SK-N-MC (cell line): ENCODE results near the gene IGLL1.
"Not testable (repeated sequence)": the region's sequence is repeated elsewhere in the genome, so short reads cannot be mapped to it uniquely, and the experiment has no call there.

ENCODE experiments used
- DNase-seq: peaks from one replicate; pipeline ENCODE4 v3.0.0-alpha.2; 2011; ENCODE audit warnings: low read depth, low spot score
- H3K27ac ChIP-seq: fragments of 200-600 bp; sonication (generic); 2 replicates; pipeline ENCODE4 v1.5.1; 2016; ENCODE audit warnings: mixed run types
- H3K36me3 ChIP-seq: fragments of 200-600 bp; sonication (generic); 2 replicates; pipeline ENCODE4 v1.6.1; 2017; ENCODE audit warnings: antibody characterized with exemption, low read length, mixed read lengths; ENCODE audit not compliant: insufficient read depth
- H3K4me3 ChIP-seq: fragments of 200-600 bp; sonication (generic); 2 replicates; pipeline ENCODE4 v1.5.1; 2016
- H3K9ac ChIP-seq: fragments of 200-600 bp; sonication (generic); 2 replicates; pipeline ENCODE4 v1.8.0; 2017; ENCODE audit warnings: mixed run types, mixed read lengths; ENCODE audit not compliant: insufficient read length
- H3K9me3 ChIP-seq: fragments of 200-600 bp; sonication (generic); 2 replicates; pipeline ENCODE4 v1.6.1; 2017; ENCODE audit warnings: low read depth, mild to moderate bottlenecking, antibody characterized with exemption, low read length, moderate library complexity, mixed read lengths
- EZH2 ChIP-seq: fragments of 200-600 bp; sonication (generic); IDR thresholded peaks from one replicate; pipeline ENCODE4 v1.6.1; 2017; ENCODE audit warnings: antibody characterized with exemption
- FOXP2 ChIP-seq: optimal IDR thresholded peaks from 2 replicates; pipeline ENCODE3; 2011; ENCODE audit warnings: mild to moderate bottlenecking, moderate library complexity; ENCODE audit not compliant: insufficient read depth; ENCODE audit errors: extremely low read length, control extremely low read depth
- POLR2AphosphoS5 ChIP-seq: IDR thresholded peaks from 2 replicates; pipeline ENCODE4 v1.6.1; 2012; ENCODE audit warnings: mild to moderate bottlenecking, low read depth, low read length, borderline replicate concordance

The IGLL1 gene

DNA sequence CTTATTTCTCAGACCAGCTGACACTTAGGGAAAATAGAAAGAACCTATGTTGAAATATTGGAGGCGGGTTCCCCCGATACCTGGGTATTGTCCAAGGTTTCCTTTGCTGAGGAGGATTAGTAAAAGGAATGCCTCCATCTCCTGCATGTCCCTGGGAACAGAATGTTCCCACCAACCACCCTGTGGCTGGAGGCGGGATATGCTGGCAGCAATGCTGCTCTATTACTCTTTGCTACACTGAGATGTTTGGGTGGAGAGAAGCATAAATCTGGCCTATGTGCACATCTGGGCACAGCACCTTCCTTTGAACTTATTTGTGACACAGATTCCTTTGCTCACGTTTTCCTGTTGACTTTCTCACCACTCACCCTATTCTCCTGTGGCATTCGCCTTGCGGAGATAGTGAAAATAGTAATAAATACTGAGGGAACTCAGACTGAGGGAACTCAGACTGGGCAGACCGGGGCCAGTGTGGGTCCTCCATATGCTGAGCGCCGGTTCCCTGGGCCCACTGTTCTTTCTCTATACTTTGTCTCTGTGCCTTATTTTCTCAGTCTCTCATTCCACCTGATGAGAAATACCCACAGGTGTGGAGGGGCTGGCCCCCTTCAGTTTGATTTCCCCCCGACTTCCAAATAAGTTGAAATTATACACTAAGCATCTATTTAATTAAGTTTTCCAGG lies 32.1 kb downstream of the IGLL1 start:
- Histone ChIP-seq H3K4me3 (no peak overlapping the region), H3K9me3 (no peaks in the 10 kb centered on the region), H3K27ac (no peak overlapping the region), H3K36me3 (no peaks in the 10 kb centered on the region), H3K9ac (no peak overlapping the region)
- no peak for TF ChIP-seq POLR2AphosphoS5
- no peak for TF ChIP-seq FOXP2
- TF ChIP-seq EZH2 = no peak
- no peak for DNase-seq

DNA sequence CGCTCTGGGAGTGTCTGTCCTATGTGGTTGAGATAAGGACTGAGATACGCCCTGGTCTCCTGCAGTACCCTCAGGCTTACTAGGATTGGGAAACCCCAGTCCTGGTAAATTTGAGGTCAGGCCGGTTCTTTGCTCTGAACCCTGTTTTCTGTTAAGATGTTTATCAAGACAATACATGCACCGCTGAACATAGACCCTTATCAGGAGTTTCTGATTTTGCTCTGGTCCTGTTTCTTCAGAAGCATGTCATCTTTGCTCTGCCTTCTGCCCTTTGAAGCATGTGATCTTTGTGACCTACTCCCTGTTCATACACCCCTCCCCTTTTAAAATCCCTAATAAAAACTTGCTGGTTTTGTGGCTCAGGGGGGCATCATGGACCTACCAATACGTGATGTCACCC lies 32.7 kb downstream of the IGLL1 start:
- not testable (repeated sequence) for H3K9ac ChIP-seq, DNase-seq, H3K4me3 ChIP-seq, H3K9me3 ChIP-seq, H3K36me3 ChIP-seq, H3K27ac ChIP-seq

DNA sequence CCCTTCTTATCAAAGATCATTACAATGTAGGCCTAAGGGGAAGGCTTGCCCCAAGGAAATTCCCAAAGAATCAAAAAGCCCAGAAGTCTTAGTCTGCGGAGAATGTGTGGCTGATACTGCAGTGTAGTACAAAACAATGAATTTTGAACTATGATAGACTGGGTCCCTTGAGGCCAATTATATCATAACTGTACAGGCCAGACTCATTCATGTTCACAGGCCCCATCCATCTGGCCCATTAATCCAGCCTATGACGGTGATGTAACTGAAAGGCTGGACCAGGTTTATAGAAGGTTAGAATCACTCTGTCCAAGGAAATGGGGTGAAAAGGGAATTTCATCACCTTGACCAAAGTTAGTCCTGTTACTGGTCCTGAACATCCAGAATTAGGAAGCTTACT lies 35.2 kb downstream of the IGLL1 start:
- H3K36me3 ChIP-seq = no peaks in the 10 kb centered on the region
- DNase-seq = no peak
- TF ChIP-seq FOXP2 (no peak), EZH2 (no peak), POLR2AphosphoS5 (no peak)
- no peak overlapping the region for H3K27ac ChIP-seq
- H3K9me3 ChIP-seq = no peaks in the 10 kb centered on the region
- no peak overlapping the region for H3K4me3 ChIP-seq
- no peak overlapping the region for H3K9ac ChIP-seq

DNA sequence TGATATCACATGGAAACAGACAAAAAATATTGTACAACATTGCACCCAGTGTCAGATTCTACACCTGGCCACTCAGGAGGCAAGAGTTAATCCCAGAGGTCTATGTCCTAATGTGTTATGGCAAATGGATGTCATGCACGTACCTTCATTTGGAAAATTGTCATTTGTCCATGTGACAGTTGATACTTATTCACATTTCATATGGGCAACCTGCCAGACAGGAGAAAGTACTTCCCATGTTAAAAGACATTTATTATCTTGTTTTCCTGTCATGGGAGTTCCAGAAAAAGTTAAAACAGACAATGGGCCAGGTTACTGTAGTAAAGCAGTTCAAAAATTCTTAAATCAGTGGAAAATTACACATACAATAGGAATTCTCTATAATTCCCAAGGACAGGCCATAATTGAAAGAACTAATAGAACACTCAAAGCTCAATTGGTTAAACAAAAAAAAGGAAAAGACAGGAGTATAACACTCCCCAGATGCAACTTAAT lies 36.5 kb downstream of the IGLL1 start:
- DNase-seq, H3K4me3 ChIP-seq, H3K27ac ChIP-seq, H3K36me3 ChIP-seq, H3K9ac ChIP-seq, H3K9me3 ChIP-seq: not testable (repeated sequence)

DNA sequence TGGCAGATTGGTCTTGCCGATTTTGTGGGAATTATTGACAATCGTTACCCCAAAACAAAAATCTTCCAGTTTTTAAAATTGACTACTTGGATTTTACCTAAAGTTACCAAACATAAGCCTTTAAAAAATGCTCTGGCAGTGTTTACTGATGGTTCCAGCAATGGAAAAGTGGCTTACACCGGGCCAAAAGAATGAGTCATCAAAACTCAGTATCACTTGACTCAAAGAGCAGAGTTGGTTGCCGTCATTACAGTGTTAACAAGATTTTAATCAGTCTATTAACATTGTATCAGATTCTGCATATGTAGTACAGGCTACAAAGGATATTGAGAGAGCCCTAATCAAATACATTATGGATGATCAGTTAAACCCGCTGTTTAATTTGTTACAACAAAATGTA lies 37.2 kb downstream of the IGLL1 start:
- TF ChIP-seq POLR2AphosphoS5 = no peak
- Histone ChIP-seq H3K9me3 (no peaks in the 10 kb centered on the region), H3K9ac (no peak overlapping the region), H3K27ac (no peak overlapping the region), H3K4me3 (no peak overlapping the region), H3K36me3 (no peaks in the 10 kb centered on the region)
- no peak for DNase-seq

DNA sequence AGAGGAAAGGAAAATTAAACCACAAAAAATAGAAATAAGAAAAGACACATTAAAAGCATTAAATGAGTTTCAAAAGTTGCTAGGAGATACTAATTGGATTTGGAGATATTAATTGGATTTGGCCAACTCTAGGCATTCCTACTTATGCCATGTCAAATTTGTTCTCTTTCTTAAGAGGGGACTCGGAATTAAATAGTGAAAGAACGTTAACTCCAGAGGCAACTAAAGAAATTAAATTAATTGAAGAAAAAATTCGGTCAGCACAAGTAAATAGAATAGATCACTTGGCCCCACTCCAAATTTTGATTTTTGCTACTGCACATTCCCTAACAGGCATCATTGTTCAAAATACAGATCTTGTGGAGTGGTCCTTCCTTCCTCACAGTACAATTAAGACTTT lies 37.7 kb downstream of the IGLL1 start:
- H3K36me3 ChIP-seq, H3K9me3 ChIP-seq, H3K9ac ChIP-seq, H3K4me3 ChIP-seq, DNase-seq, H3K27ac ChIP-seq: not testable (repeated sequence)

DNA sequence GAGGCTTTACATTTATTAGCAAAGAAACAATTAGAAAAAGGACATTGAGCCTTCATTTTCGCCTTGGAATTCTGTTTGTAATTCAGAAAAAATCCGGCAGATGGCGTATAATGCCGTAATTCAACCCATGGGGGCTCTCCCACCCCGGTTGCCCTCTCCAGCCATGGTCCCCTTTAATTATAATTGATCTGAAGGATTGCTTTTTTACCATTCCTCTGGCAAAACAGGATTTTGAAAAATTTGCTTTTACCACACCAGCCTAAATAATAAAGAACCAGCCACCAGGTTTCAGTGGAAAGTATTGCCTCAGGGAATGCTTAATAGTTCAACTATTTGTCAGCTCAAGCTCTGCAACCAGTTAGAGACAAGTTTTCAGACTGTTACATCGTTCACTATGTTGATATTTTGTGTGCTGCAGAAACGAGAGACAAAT lies 38.2 kb downstream of the IGLL1 start:
- H3K36me3 ChIP-seq, DNase-seq, H3K27ac ChIP-seq, H3K9ac ChIP-seq, H3K9me3 ChIP-seq, H3K4me3 ChIP-seq: not testable (repeated sequence)

DNA sequence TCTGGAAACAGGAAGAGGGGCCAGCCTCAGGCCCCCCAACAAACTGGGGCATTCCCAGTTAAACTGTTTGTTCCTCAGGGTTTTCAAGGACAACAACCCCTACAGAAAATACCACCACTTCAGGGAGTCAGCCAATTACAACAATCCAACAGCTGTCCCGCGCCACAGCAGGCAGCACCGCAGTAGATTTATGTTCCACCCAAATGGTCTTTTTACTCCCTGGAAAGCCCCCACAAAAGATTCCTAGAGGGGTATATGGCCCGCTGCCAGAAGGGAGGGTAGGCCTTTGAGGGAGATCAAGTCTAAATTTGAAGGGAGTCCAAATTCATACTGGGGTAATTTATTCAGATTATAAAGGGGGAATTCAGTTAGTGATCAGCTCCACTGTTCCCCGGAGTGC lies 39.3 kb downstream of the IGLL1 start:
- H3K4me3 ChIP-seq, H3K9me3 ChIP-seq, H3K27ac ChIP-seq, H3K9ac ChIP-seq, H3K36me3 ChIP-seq, DNase-seq: not testable (repeated sequence)

DNA sequence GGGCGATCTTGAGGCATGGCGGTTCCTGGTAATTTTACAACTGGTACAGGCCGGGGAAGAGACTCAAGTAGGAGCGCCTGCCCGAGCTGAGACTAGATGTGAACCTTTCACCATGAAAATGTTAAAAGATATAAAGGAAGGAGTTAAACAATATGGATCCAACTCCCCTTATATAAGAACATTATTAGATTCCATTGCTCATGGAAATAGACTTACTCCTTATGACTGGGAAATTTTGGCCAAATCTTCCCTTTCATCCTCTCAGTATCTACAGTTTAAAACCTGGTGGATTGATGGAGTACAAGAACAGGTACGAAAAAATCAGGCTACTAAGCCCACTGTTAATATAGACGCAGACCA lies 40.3 kb downstream of the IGLL1 start:
- not testable (repeated sequence) for H3K9ac ChIP-seq, H3K4me3 ChIP-seq, H3K27ac ChIP-seq, DNase-seq, H3K36me3 ChIP-seq, H3K9me3 ChIP-seq

DNA sequence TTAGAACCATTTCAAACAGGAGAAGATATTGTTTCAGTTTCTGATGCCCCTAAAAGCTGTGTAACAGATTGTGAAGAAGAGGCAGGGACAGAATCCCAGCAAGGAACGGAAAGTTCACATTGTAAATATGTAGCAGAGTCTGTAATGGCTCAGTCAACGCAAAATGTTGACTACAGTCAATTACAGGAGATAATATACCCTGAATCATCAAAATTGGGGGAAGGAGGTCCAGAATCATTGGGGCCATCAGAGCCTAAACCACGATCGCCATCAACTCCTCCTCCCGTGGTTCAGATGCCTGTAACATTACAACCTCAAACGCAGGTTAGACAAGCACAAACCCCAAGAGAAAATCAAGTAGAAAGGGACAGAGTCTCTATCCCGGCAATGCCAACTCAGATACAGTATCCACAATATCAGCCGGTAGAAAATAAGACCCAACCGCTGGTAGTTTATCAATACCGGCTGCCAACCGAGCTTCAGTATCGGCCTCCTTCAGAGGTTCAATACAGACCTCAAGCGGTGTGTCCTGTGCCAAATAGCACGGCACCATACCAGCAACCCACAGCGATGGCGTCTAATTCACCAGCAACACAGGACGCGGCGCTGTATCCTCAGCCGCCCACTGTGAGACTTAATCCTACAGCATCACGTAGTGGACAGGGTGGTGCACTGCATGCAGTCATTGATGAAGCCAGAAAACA lies 40.8 kb downstream of the IGLL1 start:
- peak overlapping the region; percentile 40; the same call in 1 of the 2 replicates for H3K4me3 ChIP-seq
- no peak overlapping the region for H3K9ac ChIP-seq
- no peaks in the 10 kb centered on the region for H3K9me3 ChIP-seq
- DNase-seq = peak; percentile 60
- H3K27ac ChIP-seq = no peak overlapping the region
- no peaks in the 10 kb centered on the region for H3K36me3 ChIP-seq
- TF ChIP-seq POLR2AphosphoS5 (no peak), FOXP2 (no peak), EZH2 (no peak)

DNA sequence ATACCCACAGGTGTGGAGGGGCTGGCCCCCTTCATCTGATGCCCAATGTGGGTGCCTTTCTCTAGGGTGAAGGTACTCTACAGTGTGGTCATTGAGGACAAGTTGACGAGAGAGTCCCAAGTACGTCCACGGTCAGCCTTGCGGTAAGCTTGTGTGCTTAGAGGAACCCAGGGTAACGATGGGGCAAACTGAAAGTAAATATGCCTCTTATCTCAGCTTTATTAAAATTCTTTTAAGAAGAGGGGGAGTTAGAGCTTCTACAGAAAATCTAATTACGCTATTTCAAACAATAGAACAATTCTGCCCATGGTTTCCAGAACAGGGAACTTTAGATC lies 41.4 kb downstream of the IGLL1 start:
- H3K9ac ChIP-seq, H3K9me3 ChIP-seq, H3K36me3 ChIP-seq, DNase-seq, H3K4me3 ChIP-seq: not testable (repeated sequence)
- H3K27ac ChIP-seq = peak overlapping the region; percentile 77; the same call in 1 of the 2 replicates

DNA sequence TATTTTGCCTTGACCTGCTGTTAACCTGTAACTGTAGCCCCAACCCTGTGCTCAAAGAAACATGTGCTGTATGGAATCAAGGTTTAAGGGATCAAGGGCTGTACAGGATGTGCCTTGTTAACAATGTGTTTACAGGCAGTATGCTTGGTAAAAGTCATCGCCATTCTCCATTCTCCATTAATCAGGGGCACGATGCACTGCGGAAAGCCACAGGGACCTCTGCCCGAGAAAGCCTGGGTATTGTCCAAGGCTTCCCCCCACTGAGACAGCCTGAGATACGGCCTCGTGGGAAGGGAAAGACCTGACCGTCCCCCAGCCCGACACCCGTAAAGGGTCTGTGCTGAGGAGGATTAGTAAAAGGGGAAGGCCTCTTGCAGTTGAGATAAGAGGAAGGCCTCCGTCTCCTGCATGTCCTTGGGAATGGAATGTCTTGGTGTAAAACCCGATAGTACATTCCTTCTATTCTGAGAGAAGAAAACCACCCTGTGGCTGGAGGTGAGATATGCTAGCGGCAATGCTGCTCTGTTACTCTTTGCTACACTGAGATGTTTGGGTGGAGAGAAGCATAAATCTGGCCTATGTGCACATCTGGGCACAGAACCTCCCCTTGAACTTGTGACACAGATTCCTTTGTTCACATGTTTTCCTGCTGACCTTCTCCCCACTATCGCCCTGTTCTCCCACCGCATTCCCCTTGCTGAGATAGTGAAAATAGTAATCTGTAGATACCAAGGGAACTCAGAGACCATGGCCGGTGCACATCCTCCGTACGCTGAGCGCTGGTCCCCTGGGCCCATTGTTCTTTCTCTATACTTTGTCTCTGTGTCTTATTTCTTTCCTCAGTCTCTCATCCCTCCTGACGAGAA lies 42.0 kb downstream of the IGLL1 start:
- H3K9me3 ChIP-seq, DNase-seq, H3K4me3 ChIP-seq, H3K36me3 ChIP-seq: not testable (repeated sequence)
- H3K27ac ChIP-seq = peak overlapping the region; percentile 77
- H3K9ac ChIP-seq = peak overlapping the region; percentile 51
